ENCODE results near the gene PTPN23. TPM values are rescaled to one million over a fixed set of nuclear protein-coding genes. Genes with fewer than 3 reads are reported as not detected.
A peak's percentile ranks its signal among the peaks of the same experiment; 100 is the strongest.

The PTPN23 gene, protein sequence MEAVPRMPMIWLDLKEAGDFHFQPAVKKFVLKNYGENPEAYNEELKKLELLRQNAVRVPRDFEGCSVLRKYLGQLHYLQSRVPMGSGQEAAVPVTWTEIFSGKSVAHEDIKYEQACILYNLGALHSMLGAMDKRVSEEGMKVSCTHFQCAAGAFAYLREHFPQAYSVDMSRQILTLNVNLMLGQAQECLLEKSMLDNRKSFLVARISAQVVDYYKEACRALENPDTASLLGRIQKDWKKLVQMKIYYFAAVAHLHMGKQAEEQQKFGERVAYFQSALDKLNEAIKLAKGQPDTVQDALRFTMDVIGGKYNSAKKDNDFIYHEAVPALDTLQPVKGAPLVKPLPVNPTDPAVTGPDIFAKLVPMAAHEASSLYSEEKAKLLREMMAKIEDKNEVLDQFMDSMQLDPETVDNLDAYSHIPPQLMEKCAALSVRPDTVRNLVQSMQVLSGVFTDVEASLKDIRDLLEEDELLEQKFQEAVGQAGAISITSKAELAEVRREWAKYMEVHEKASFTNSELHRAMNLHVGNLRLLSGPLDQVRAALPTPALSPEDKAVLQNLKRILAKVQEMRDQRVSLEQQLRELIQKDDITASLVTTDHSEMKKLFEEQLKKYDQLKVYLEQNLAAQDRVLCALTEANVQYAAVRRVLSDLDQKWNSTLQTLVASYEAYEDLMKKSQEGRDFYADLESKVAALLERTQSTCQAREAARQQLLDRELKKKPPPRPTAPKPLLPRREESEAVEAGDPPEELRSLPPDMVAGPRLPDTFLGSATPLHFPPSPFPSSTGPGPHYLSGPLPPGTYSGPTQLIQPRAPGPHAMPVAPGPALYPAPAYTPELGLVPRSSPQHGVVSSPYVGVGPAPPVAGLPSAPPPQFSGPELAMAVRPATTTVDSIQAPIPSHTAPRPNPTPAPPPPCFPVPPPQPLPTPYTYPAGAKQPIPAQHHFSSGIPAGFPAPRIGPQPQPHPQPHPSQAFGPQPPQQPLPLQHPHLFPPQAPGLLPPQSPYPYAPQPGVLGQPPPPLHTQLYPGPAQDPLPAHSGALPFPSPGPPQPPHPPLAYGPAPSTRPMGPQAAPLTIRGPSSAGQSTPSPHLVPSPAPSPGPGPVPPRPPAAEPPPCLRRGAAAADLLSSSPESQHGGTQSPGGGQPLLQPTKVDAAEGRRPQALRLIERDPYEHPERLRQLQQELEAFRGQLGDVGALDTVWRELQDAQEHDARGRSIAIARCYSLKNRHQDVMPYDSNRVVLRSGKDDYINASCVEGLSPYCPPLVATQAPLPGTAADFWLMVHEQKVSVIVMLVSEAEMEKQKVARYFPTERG (N-terminal part only)
- 10 to 100 TPM; 43.1 to 50.0 (median 48.6) TPM for total RNA-seq (2021; fragmentation: NEBNext Ultra II Directional; extraction: Animal tissue kit (Norgen Biotek cat#: 25700))
- long read RNA-seq, partial matches to known transcripts, result 6 of 7 reads
- long read RNA-seq, other reads (novel, unspliced or antisense), result 1 of 7 reads

DNA sequence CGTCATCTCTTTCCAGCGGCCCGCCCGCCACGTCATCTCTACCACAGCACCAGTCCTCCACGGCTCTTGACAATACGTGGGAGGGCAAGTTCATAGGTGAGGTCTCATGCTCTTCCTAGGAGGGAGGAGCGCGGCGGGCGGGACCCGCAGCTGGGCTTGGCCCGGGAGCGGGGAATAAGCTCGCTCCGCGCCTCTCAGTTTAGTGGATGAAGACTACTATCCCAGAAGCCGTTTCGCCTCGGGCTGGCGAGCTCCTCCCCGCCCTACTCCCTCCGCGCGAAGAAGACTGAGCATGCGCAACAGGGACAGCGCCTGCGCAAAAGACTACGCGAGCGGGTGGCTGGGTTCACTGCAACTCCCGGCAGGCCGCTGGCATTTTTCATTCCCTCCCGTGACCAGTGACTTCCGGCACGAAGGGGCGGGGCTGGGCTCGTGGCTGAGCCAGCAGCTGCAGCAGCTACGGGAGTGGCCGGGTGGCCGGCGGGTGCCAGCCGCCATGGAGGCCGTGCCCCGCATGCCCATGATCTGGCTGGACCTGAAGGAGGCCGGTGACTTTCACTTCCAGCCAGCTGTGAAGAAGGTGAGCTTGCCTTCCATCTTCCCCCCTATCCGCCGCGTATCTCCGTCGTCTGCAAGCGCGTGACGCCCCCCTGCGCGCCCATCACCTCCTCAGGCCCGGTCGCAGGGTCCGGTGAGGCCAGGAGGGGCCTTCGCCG lies at the start of gene PTPN23:
Gene PTPN23 (plus strand): TSS at position 421 of the 716 bp plus-strand sequence. CDS start 76 bp downstream, at position 497.
- peaks cover 9% of the 10 kb centered on the region for H3K27me3 Mint-ChIP-seq (ENCODE audit: insufficient read depth)
- peaks cover 35% of the 10 kb centered on the region for H3K36me3 Mint-ChIP-seq (ENCODE audit: low read depth)
- peak within 1 kb of the TSS; percentile 100 for H3K27ac Mint-ChIP-seq
- H3K4me3 Mint-ChIP-seq, result peak within 1 kb of the TSS; percentile 99
- H3K9me3 Mint-ChIP-seq, result no peaks in the 10 kb centered on the region
- DNase-seq, result peak; percentile 99
- peaks cover 49% of the 10 kb centered on the region for H3K4me1 Mint-ChIP-seq (ENCODE audit: low read depth)
- TF ChIP-seq, protein P1, sequence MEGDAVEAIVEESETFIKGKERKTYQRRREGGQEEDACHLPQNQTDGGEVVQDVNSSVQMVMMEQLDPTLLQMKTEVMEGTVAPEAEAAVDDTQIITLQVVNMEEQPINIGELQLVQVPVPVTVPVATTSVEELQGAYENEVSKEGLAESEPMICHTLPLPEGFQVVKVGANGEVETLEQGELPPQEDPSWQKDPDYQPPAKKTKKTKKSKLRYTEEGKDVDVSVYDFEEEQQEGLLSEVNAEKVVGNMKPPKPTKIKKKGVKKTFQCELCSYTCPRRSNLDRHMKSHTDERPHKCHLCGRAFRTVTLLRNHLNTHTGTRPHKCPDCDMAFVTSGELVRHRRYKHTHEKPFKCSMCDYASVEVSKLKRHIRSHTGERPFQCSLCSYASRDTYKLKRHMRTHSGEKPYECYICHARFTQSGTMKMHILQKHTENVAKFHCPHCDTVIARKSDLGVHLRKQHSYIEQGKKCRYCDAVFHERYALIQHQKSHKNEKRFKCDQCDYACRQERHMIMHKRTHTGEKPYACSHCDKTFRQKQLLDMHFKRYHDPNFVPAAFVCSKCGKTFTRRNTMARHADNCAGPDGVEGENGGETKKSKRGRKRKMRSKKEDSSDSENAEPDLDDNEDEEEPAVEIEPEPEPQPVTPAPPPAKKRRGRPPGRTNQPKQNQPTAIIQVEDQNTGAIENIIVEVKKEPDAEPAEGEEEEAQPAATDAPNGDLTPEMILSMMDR (IDR thresholded peaks at IDR 0.05), result no peak

DNA sequence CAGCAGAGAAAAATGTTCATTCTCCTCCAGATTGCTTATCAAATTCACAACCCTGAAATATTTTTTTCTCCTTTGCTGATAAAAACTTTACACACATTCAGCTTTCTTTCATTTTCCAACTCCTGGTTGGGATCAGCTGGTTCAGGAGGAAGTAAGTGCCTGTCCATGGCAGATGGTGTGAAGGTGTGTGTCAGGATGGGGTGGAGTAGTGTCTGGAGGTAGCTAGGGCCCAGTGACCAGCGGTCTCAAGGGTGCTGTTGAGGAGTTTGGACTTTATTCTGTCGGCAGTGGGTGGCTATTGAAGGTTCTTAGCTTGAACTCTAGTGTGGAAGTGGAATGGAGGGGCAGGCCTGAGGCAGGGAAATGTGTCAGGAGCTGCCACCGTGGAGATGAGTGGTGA lies 46.9 kb upstream of the PTPN23 start:
- peaks cover 40% of the 10 kb centered on the region for H3K36me3 Mint-ChIP-seq (ENCODE audit: low read depth)
- no peak overlapping the region for H3K27ac Mint-ChIP-seq
- no peak for DNase-seq
- TF ChIP-seq, protein P1 (IDR thresholded peaks at IDR 0.05), result no peak
- no peak overlapping the region for H3K4me3 Mint-ChIP-seq
- peaks cover 9% of the 10 kb centered on the region; the same call in 1 of the 2 replicates for H3K4me1 Mint-ChIP-seq (ENCODE audit: low read depth)
- H3K9me3 Mint-ChIP-seq, result no peaks in the 10 kb centered on the region
- no peaks in the 10 kb centered on the region; the same call in none of the 2 replicates for H3K27me3 Mint-ChIP-seq (ENCODE audit: insufficient read depth)

DNA sequence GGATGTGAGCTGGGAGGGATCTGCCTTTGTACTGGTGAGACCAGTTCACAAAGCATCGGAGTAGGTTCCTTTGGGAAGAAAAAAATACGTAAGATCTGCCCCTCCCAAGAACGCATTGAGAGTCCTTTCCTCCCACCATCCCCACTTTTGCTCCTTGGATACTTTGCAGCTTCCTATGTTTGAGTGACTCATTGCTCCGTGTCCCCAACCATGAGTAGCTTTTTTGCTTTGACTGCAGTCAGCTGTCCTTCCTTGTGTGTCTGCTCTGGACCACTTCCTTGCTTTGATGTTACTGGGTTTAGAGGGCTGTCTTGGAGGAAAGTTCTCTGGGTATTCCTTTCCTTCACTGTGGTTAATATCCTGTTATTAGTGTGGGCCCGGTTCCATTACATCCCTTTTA lies 43.2 kb upstream of the PTPN23 start:
- no peaks in the 10 kb centered on the region for H3K9me3 Mint-ChIP-seq
- DNase-seq, result no peak
- H3K4me3 Mint-ChIP-seq, result no peak overlapping the region
- H3K27me3 Mint-ChIP-seq (ENCODE audit: insufficient read depth), result no peaks in the 10 kb centered on the region; the same call in none of the 2 replicates
- TF ChIP-seq, protein P1 (IDR thresholded peaks at IDR 0.05), result no peak
- peaks cover 45% of the 10 kb centered on the region for H3K36me3 Mint-ChIP-seq (ENCODE audit: low read depth)
- H3K4me1 Mint-ChIP-seq (ENCODE audit: low read depth), result peaks cover 9% of the 10 kb centered on the region; the same call in 1 of the 2 replicates
- H3K27ac Mint-ChIP-seq, result peak overlapping the region; percentile 9; the same call in 1 of the 2 replicates

DNA sequence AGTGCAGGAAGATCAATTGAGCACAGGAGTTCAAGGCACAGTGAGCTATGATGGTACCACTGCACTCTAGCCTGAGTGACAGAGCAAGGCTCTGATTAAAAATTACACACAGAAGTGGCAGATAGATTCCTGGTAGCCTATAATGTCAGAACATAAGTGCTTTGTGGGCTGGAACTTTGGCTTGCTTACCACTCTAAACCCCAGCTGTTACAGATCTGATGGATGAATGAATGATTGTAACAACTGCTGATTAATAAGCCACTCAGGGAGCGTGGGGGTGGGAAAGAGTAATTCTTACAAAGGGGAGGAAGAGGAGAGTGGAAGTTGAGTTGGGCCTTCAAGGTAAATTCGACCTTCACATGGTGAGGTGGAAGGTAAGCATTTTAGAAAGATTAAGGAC lies 40.9 kb upstream of the PTPN23 start:
- H3K9me3 Mint-ChIP-seq, result no peaks in the 10 kb centered on the region
- peaks cover 41% of the 10 kb centered on the region for H3K36me3 Mint-ChIP-seq (ENCODE audit: low read depth)
- no peaks in the 10 kb centered on the region; the same call in none of the 2 replicates for H3K27me3 Mint-ChIP-seq (ENCODE audit: insufficient read depth)
- TF ChIP-seq, protein P1 (IDR thresholded peaks at IDR 0.05), result no peak
- DNase-seq, result no peak
- no peak overlapping the region for H3K27ac Mint-ChIP-seq
- no peak overlapping the region for H3K4me3 Mint-ChIP-seq
- H3K4me1 Mint-ChIP-seq (ENCODE audit: low read depth), result peaks cover 9% of the 10 kb centered on the region; the same call in 1 of the 2 replicates

All from HFFc6 (cell line).